ENCODE measurements around the gene ZBTB7B.

The ZBTB7B gene

DNA sequence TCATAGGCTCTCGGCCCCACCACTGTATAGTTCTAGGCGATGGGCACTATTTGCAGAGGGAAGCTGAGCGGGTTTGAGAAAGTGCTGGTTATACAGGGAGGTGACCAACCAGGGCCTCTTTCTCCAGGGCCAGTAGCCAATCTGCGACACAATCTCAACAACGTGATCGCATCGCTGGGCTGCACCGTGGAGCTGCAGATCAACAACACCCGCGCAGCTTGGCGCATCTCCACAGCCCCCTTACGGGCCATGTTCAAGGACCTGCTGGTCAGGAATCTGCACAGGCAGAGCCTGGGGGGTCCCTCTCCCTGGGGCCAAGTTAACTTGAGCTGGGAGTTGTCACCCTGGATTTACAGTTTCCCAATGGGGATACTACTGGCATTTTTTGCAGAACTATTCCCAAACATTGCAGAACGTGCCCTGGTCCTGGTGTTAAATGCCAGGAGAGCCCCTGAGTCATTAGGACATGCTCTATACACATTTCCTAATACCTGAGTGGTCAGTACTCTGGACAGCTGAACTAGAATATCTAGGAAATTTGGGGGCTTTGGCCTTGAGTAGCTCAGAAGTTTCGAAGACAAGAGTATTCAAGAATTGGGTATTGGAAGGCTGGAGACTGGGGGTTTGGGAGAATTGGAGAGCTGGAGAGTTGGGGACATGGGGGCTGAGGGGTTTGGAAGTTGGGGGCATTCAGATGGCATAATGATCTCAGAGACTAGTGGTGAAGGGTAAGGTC is 37.9 kb downstream of the ZBTB7B start:
- DNase-seq: no peak

DNA sequence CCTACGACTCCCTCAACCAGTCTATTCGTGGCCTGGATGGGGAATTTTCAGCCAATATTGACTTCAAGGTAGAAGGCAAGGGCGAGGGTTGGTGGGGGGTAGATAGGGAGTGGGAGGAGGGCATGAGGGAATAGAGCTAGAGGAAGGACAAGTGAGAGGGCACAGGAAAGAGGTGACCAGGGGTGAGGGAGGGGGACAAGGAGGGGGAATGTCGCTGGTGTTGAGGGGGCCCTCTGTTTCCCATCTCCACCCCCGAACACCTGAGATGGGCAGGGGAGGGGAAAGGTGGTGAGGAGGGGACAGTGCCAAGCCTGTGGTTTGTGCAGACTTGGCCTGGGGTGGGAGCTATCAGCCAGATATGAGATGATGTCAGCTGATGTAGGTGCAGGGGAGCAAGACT is 40.2 kb downstream of the ZBTB7B start:
- no peak for DNase-seq

DNA sequence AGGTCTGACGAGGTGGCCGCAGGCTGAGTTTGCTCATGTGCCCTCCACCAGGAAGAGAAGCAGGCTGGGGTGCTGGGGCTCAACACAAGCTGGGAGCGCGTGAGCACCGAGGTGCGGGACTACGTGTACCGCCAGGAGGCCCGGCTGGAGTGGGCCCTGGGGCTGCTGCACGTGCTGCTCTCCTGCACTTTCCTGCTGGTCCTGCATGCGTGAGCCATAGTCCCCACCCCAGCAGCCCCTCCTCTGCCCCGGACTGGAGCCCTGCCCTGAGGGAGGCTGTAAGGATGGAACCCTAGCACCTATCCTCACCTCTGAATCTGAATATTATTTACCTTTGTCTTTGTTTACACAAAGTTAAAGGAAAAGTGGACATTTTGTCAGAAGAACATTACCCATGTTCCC is 40.7 kb downstream of the ZBTB7B start:
- no peak for DNase-seq

DNA sequence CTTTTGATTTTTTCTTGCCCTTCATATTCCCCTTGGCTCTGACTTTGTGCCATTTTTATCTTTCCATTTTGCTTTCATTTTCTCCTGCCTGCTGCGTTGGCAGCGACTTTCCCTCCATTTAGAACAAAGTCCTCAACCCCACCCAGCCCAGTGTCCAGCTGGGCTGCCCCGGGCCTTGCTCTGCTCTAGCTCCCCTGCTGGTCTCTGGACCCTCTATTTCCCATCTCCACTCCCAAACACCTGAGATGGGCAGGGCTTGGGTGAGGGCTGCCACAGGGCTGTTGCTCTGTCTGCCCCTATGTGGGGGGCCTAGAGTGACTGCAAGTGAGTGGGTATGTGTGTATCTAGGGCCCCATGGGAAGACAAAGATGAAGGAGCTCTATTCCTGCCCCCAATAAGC is 41.2 kb downstream of the ZBTB7B start:
- no peak for DNase-seq

DNA sequence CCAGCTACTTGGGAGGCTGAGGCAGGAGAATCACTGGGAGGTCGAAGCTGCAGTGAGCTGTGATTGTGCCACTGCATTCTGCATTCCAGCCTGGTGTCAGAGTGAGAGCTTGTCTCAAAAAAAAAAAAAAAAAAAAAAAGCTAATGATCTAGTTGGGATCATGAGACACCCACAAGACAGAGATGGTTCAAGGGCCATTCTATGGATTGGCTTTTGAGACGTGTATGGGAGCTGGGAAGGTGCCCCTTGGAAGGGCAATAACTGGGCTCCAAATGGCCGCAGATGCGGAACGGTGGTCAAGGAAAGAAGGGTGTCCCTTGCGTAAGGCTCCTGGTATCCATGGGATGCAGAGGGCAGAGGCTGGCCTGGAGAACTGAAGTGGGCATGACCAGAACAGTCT is 41.8 kb downstream of the ZBTB7B start:
- DNase-seq: no peak

DNA sequence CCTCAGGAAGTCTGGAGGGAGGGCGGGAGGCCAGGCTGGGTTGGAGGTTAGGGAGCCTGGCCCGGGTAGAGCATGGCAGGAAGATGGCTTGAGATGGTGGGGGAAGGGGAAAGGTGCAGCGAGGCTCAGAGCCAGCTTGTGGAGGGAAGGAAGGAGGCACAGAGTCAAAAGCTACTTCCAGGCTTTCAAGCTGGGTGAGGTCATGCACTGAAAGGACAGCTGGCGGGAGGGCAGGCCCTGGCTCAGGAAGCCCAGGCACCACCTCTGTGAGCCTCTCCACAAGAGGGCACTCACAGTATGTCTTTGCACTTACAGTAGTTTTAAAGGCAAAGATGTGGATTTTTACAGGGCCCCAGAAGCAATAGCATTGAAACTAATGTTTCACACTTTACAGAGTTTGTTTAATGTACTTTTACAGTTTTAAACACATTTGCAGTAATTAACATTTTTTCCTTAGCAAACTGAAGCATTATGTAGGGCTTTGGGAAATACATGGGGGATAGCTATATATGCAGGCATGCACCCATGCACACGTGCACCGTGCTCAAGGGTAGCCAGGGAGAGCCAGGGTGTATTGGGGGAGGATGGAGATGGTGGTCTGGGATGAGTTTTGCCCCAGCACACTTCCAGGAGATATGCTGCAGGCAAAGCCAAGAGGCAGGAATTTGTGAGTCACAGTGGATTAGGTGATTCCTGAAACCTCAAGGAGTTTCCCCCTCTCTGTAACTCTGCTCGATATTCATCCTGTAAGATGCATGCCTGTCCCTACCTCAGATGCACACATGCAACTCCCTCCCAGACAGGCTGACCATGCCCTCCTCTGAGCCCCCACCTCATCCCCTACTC is 42.4 kb downstream of the ZBTB7B start:
- DNase-seq: peak; percentile 64 to 70

DNA sequence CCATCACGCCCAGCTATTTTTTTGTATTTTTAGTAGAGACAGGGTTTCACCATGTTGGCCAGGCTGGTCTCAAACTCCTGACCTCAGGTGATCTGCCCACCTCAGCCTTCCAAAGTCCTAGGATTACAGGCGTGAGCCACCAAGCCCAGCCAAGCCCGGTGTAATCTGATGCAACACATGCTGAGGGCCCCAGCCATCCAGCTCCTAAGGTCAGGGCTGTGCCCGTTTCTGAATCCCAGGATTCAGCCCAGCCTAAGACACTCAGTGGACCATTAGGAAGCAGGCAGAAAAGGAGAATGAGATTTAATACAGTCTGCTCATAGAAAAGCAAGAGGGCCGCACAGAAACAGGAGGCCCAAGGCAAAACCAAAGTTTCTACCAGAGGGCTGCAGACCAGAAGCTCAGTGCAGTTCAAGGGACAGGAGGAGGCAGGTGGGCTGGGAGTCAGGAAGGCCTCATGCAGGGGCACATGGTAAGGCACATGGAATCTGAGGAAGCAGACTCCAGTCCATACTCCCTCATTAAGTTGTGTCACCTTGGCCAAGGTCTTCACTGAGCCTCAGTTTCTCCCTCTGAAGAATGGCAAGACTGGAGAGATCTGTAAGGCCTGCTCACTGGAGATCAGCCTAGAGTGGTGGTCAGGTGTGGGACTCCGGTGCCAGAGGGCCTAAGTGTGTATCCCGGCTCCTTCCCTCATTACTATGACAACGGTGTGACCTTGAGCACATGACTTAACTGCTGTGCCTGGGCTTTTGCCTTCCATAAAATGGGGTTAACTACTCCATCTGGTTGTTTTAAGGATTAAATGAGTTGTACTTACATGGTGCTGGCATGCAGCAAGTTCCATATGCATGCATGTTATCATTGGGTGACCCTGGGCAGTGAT is 46.1 kb downstream of the ZBTB7B start:
- no peak for DNase-seq

DNA sequence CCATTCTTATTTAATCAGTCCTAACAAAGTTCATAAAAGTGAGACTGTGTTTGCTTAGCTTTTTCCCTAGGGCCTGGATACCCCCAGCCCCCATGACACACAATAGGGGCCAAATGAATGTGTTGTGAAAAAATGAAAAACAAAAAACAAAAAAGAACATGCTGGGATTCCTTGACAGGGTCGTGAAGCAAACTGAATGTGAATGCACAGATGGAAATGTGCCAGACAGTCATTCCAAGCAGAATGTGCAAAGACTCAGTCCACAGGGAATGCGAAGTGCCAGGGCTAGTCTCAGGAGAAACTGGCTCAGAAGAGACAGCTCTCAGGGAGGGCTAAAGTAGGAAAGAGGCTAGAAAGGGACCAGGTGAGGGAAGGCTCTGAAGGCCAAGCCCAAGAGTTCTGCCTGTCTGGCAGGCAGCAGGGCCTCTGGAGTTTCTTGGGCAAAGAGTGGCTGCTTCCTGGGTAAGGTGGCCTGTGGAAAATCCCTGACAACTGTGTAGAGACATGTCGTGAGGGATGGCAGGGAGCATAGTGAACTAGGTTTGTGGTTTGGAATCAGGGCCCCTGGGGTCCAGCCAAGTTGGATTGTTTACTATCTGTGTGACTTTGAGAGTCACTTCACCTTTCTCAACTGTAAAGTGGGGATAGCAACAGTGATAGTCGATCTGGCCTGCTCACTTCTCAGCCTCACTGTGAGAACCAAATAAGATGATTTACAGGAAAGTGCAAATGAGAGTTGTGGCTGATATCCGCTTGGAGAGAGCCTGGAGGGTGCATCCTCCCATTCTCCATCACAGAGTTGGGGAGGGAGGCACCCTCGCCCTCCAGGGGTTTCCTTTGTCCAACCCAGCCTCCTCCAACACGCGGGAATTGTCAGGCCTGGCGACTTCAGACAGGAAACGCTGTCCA is 47.3 kb downstream of the ZBTB7B start:
- DNase-seq: no peak

DNA sequence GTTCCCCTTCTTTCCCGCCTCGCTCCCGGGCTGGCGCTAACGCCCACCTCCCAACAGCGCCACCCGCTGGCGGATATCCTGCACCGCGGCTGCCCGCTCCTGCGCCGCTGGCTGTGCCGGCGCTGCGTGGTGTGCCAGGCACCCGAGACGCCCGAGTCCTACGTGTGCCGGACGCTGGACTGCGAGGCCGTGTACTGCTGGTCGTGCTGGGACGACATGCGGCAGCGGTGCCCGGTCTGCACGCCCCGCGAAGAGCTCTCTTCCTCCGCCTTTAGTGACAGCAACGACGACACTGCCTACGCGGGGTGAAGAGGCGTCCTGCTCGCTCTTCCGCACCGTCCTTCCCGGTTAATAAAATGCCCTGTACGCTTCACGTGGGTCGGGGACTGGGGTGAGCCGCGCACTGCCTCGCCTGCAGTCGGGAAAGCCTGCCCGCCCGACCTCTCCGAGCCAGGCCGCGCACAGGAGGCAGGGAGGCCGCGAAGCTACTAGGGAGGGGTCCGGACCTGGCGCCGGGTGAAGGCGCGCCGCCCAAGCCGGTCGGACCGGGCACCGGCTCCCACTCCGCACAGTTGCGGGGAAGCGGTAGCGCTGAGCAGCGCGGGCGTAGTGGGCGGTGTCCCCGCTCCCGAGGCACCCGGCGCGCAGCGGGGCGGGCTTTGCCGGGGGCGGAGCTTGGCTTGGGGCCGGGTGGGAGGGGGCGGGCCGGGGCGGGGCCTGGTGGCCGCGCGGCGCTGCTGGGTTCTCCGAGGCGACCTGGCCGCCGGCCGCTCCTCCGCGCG is 48.1 kb downstream of the ZBTB7B start, which contains the start of gene ADAM15:
ADAM15 (plus strand) TSS at position 757 of the 782 bp plus-strand sequence. CDS start 71 bp downstream, outside the sequence.
- peak; percentile 75 to 85 for DNase-seq

DNA sequence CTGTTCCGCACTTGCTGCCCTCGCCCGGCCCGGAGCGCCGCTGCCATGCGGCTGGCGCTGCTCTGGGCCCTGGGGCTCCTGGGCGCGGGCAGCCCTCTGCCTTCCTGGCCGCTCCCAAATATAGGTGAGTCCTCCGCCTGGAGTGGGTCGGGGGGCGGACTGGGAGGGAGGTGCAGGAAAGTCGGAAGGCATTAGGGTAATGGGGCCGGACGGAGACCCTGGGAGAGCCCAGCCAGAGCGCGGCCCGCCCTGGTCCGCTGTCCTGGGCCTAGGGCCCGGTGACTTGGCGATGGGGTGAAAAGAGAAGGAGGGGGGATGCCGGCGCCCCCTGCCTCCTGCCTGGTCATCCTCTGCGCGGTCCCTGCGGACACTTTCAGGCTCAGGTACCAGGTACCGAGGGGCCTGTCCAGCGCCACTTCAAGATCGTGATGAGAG is 48.8 kb downstream of the ZBTB7B start:
- DNase-seq: no peak

DNA sequence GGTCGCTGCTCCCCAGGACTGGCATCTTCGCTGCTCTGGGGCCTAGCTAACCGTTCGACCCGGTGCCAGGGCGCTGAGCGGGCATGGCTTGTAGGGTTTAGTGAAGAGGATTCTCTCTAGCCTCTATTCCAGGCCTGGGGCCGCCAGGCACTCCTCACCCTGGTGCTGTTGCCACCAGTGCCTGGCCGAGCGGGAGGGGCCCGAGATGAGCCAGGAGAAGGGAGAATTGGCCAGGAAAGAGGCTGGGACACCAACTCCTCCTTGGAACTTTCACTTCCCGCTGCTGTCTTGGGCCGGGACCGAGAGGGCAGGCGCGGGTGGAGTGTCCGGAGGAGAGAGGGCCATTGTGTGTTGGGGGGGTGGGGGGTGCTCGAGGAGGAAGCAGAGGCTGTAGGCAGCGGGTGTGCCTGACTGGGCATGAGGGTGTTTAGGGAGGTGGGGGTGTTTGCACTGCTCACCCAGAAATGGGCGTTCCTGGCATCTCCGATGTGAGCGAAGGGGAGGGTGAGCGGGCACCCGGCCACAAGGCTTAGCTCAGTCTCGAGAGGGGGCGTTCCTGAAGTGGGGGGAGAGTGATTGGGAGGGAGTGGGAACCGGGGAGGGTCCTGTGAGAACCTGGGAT is 49.3 kb downstream of the ZBTB7B start:
- DNase-seq: peak in 1 of 2 donors; percentile 45

DNA sequence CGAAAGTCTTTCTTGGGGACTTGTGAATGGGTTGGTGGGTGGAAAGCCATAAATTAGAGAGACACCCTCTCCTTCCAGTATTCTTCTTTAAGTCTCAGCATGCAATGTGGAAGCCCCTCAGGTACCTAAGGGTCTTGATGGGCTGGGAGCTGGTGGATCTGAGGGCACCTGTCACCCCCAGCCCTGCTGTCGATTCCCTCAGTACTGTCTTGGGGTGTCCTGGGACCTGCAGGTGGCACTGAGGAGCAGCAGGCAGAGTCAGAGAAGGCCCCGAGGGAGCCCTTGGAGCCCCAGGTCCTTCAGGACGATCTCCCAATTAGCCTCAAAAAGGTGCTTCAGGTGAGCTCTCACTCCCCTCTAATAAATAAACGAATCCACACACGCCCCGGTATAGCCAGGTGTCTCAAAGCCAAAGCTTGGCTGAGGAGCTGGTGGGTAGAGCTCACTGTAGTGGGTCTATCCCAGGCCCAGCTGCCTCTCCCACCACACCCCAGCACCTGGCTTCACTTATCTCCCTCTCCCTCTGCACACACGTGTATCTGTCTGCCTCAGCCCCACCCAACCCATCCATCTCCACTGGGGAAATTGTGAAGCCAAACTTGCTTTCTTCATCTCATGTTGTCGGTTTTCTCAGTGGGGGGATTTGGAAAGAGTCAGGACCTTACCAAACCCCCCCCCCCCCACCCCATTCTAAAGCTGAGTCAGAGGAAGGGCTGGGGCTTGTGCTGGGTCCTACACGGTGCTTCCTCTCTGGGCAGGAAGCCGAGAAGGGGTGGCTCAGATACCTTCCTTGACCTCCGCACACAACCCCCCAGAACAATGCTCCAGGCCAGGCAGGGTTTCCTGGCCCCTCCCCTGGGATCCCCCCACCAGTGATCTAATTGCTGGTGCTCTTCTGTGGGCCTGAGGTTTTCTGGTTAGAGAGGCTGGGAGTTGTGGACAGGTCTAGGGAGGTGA is 50.1 kb downstream of the ZBTB7B start:
- no peak for DNase-seq

DNA sequence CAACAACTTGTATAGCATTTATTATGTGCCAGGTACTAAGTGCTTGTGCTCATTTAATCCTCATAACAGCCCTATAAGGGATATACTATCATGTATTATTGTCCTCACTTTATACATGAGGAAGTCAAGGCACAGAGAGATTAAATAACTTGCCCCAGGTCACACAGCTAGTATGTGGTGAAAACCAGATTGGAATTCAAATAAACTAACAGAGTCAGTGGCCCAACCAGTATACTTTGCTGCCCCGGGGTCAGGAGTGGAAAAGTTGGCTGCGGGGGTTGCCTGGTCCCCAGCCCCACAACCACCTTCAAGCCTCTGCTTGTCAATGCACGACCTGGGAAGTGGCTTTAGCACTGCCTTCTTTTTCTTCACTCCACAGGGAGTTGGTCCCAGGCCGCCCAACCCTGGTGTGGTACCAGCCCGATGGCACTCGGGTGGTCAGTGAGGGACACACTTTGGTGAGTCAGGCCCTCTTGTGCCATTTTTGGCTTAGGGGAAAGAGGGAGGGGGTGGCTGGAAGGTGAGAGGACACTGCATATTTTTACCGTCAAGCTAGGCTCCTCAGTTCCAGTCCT is 51.0 kb downstream of the ZBTB7B start:
- no peak for DNase-seq

DNA sequence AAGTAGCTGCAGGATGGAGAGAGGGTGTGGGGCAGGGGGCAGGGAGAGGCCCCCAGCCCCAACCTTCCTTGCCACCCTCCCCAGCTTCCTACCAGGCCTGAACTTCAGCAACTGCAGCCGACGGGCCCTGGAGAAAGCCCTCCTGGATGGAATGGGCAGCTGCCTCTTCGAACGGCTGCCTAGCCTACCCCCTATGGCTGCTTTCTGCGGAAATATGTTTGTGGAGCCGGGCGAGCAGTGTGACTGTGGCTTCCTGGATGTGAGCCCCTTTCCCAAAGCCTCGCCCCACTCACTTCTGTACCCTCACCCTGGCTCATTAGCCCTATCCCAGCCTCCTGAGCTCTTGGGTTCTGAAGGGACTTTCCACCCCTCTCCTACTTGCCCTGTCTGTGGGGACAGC is 54.5 kb downstream of the ZBTB7B start:
- no peak for DNase-seq

DNA sequence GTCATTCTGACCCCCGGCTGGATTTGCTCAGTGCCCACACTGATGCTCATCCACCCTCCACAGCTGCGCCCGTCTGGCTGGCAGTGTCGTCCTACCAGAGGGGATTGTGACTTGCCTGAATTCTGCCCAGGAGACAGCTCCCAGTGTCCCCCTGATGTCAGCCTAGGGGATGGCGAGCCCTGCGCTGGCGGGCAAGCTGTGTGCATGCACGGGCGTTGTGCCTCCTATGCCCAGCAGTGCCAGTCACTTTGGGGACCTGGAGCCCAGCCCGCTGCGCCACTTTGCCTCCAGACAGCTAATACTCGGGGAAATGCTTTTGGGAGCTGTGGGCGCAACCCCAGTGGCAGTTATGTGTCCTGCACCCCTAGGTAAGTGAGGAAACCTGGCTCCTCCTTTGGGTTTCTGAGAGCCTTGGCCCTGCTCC is 55.2 kb downstream of the ZBTB7B start:
- no peak for DNase-seq

DNA sequence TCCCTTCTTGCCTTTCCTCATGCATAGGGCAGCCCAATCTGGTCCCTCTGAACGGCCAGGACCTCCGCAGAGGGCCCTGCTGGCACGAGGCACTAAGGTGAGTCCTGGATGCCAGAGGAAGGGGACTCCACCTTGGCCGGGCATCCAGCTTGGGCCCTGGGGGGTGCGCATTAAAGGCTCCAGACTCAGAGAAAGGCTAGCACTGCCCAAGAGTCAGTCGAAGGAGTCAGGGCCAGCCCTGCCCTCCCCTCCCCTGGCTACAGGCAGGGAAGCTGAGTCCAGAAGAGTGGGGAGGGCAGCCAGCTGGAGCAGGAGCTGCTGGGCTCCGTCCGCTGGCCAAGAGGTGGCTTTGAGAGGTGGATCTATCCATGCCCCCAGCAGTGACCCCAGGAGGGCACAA is 58.1 kb downstream of the ZBTB7B start:
- DNase-seq: no peak

DNA sequence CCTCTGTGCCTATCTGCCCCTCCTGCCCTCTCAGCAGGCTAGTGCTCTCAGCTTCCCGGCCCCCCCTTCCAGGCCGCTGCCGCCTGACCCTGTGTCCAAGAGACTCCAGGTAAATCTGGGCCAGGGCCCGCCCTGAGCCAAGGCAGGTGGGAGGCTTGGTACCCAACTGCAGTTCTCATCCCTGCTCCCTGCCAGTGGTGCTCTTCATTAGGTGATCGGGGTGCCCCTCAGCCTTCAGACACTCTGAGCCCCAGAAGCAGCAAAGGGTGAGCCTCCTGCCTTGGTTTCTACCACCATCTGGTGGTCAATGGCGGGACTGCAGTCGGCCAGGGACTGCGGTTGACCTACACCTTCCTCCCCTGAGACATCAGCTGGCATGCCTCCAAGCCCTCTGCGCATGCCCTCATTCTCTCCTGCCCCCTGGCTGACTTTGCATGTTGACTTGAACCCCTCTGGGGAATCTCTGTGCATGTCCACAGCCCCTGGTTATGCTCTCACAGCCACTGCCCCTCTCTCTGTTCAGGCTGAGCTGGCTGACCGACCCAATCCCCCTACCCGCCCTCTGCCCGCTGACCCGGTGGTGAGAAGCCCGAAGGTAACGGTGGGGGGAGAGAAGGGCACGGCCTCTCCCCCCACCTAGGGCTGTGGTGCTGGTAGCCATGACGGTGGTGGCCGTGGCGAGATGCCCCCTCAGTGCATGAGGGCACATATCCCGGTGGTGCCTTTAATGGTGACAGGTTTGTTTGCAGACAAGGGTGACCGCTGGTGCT is 59.0 kb downstream of the ZBTB7B start:
- peak; percentile 12 to 67 for DNase-seq

DNA sequence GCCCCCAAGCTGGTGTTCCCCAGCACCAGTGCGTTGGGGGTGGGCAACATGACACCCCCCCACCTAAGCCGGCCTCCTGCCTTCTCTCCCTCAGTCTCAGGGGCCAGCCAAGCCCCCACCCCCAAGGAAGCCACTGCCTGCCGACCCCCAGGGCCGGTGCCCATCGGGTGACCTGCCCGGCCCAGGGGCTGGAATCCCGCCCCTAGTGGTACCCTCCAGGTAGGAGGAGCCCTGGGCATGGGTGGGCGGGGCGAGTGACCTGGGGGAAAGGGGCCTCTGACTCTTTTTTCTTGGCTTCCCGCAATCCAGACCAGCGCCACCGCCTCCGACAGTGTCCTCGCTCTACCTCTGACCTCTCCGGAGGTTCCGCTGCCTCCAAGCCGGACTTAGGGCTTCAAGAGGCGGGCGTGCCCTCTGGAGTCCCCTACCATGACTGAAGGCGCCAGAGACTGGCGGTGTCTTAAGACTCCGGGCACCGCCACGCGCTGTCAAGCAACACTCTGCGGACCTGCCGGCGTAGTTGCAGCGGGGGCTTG is 59.6 kb downstream of the ZBTB7B start:
- DNase-seq: no peak
